ENCODE results near the gene MAP3K5. TPM values are rescaled to one million over a fixed set of nuclear protein-coding genes. Genes with fewer than 3 reads are reported as not detected.

MAP3K5 gene
- total RNA-seq, 1 donor from 2014 or later = 1.7 TPM

- H3K27ac Mint-ChIP-seq (ENCODE audit: unreplicated experiment) = no peak overlapping the region
- TF ChIP-seq CTCF (IDR thresholded peaks at IDR 0.05; ENCODE audit: insufficient read depth, low read depth, low read length) = no peak
- TF ChIP-seq EZH2 (IDR thresholded peaks at IDR 0.05; ENCODE audit: insufficient read depth, low read length) = no peak
- Histone ChIP-seq H3K79me2 (ENCODE audit: insufficient read depth, low read length) (peaks cover 11% of the 10 kb centered on the region), H2AFZ (ENCODE audit: low read depth, low read length) (no peak overlapping the region), H3K27me3 (ENCODE audit: insufficient read depth, low read length) (no peaks in the 10 kb centered on the region), H3K4me3 (ENCODE audit: insufficient read depth, low read depth, low read length) (no peak overlapping the region), H3K9me3 (ENCODE audit: insufficient read depth, low read depth, low read length) (no peaks in the 10 kb centered on the region), H4K20me1 (ENCODE audit: insufficient read depth, low read length) (peaks cover 5% of the 10 kb centered on the region), H3K9ac (ENCODE audit: low read length) (no peak overlapping the region), H3K27ac (ENCODE audit: low read depth, low read length) (no peak overlapping the region), H3K4me2 (ENCODE audit: low read length) (no peak overlapping the region), H3K36me3 (ENCODE audit: insufficient read depth, low read length) (no peaks in the 10 kb centered on the region), H3K4me1 (ENCODE audit: insufficient read depth, low read length) (no peaks in the 10 kb centered on the region)
- peaks cover 2% of the 10 kb centered on the region for H3K4me1 Mint-ChIP-seq (ENCODE audit: low read depth, unreplicated experiment)
- no peaks in the 10 kb centered on the region for H3K27me3 Mint-ChIP-seq (ENCODE audit: low read depth, unreplicated experiment)
- DNase-seq (ENCODE audit: low read depth) = no peak
- H3K9me3 Mint-ChIP-seq (ENCODE audit: unreplicated experiment) = no peaks in the 10 kb centered on the region
- no peak overlapping the region for H3K4me3 Mint-ChIP-seq (ENCODE audit: unreplicated experiment)
- FAIRE-seq = no peak
- H3K36me3 Mint-ChIP-seq (ENCODE audit: low read depth, unreplicated experiment) = no peaks in the 10 kb centered on the region
These were observed 62.4 kb downstream of the MAP3K5 start for GRCh38 chr6:136729832-136730231.

GRCh38 chr6:136728976-136729515 lies 63.2 kb downstream of the MAP3K5 start:
- H3K36me3 ChIP-seq (ENCODE audit: insufficient read depth, low read length) = no peaks in the 10 kb centered on the region
- H3K9ac ChIP-seq (ENCODE audit: low read length) = no peak overlapping the region
- no peak overlapping the region for H3K4me2 ChIP-seq (ENCODE audit: low read length)
- no peaks in the 10 kb centered on the region for H3K27me3 ChIP-seq (ENCODE audit: insufficient read depth, low read length)
- no peak overlapping the region for H2AFZ ChIP-seq (ENCODE audit: low read depth, low read length)
- H3K4me1 ChIP-seq (ENCODE audit: insufficient read depth, low read length) = no peaks in the 10 kb centered on the region
- DNase-seq (ENCODE audit: low read depth) (no peak), FAIRE-seq (no peak)
- Mint-ChIP-seq H3K36me3 (ENCODE audit: low read depth, unreplicated experiment) (no peaks in the 10 kb centered on the region), H3K4me3 (ENCODE audit: unreplicated experiment) (no peak overlapping the region), H3K4me1 (ENCODE audit: low read depth, unreplicated experiment) (peaks cover 2% of the 10 kb centered on the region), H3K27ac (ENCODE audit: unreplicated experiment) (no peak overlapping the region), H3K27me3 (ENCODE audit: low read depth, unreplicated experiment) (no peaks in the 10 kb centered on the region), H3K9me3 (ENCODE audit: unreplicated experiment) (no peaks in the 10 kb centered on the region)
- no peak overlapping the region for H3K4me3 ChIP-seq (ENCODE audit: insufficient read depth, low read depth, low read length)
- peaks cover 5% of the 10 kb centered on the region for H4K20me1 ChIP-seq (ENCODE audit: insufficient read depth, low read length)
- TF ChIP-seq CTCF (IDR thresholded peaks at IDR 0.05; ENCODE audit: insufficient read depth, low read depth, low read length) (no peak), EZH2 (IDR thresholded peaks at IDR 0.05; ENCODE audit: insufficient read depth, low read length) (no peak)
- no peaks in the 10 kb centered on the region for H3K9me3 ChIP-seq (ENCODE audit: insufficient read depth, low read depth, low read length)
- peaks cover 11% of the 10 kb centered on the region for H3K79me2 ChIP-seq (ENCODE audit: insufficient read depth, low read length)
- no peak overlapping the region for H3K27ac ChIP-seq (ENCODE audit: low read depth, low read length)
